Measurements from ENCODE around the gene DNAJC17. TPM values are rescaled to one million over a fixed set of nuclear protein-coding genes. Genes with fewer than 3 reads are reported as not detected.
A peak's percentile ranks its signal among the peaks of the same experiment; 100 is the strongest.

Gene DNAJC17
- total RNA-seq, 1 experiment from 2014 or later, result 53.3 TPM

GRCh38 chr15:40803688-40804087, 3.6 kb downstream of the DNAJC17 start:
- Histone ChIP-seq H3K27me3 (ENCODE audit: low read length) (no peaks in the 10 kb centered on the region), H3K9ac (ENCODE audit: low read length) (no peak overlapping the region), H2AFZ (ENCODE audit: low read length) (no peak overlapping the region), H3K4me3 (ENCODE audit: low read length) (no peak overlapping the region), H3K4me2 (ENCODE audit: low read length) (no peak overlapping the region), H3K4me1 (ENCODE audit: insufficient read depth, low read length) (peaks cover 13% of the 10 kb centered on the region), H3K27ac (ENCODE audit: low read length) (no peak overlapping the region), H3K79me2 (ENCODE audit: low read length) (peaks cover 45% of the 10 kb centered on the region), H3K36me3 (ENCODE audit: low read depth, low read length) (0 out of 2 replicates have a peak, but pooled peaks cover 3% of the 10 kb centered on the region), H3K9me2 (replicated peaks; ENCODE audit: low read length) (no peaks in the 10 kb centered on the region), H3F3A (ENCODE audit: low read length, unreplicated experiment) (no peaks in the 10 kb centered on the region), H3K9me3 (ENCODE audit: low read length) (no peaks in the 10 kb centered on the region), H4K20me1 (ENCODE audit: low read length) (no peaks in the 10 kb centered on the region)
- BruUV-seq (replicated peaks), result no TSS peak
- ChIA-PET CTCF (no interaction called here), POLR2A (ENCODE audit: unreplicated experiment) (no interaction called here)
- TF ChIP-seq EZH2phosphoT487 (IDR thresholded peaks at IDR 0.05; ENCODE audit: borderline replicate concordance, low read length), result no peak
- TF ChIP-seq EZH2 (IDR thresholded peaks at IDR 0.05; ENCODE audit: low read length, unreplicated experiment), result no peak
- TF ChIP-seq CTCF (conservative IDR thresholded peaks at IDR 0.05; ENCODE audit: low read depth, low read length), result peak; percentile 16; the same call in 1 of the 2 replicates
- DNase-seq, result no peak
- intact Hi-C loops (cut with micrococcal nuclease), result no loop called here
- ATAC-seq, result no peak

- no peaks in the 10 kb centered on the region for H3K27me3 ChIP-seq (ENCODE audit: low read length)
- no TSS peak for BruUV-seq (replicated peaks)
- no peak overlapping the region for H2AFZ ChIP-seq (ENCODE audit: low read length)
- POLR2A ChIA-PET (ENCODE audit: unreplicated experiment), result no interaction called here
- ATAC-seq (no peak), DNase-seq (no peak)
- CTCF ChIA-PET, result no interaction called here
- no peak overlapping the region for H3K9ac ChIP-seq (ENCODE audit: low read length)
- peaks cover 7% of the 10 kb centered on the region for H3K4me1 ChIP-seq (ENCODE audit: insufficient read depth, low read length)
- H3K4me2 ChIP-seq (ENCODE audit: low read length), result no peak overlapping the region
- no peaks in the 10 kb centered on the region for H3K9me2 ChIP-seq (replicated peaks; ENCODE audit: low read length)
- 0 out of 2 replicates have a peak, but pooled peaks cover 3% of the 10 kb centered on the region for H3K36me3 ChIP-seq (ENCODE audit: low read depth, low read length)
- no peaks in the 10 kb centered on the region for H3K9me3 ChIP-seq (ENCODE audit: low read length)
- H3K79me2 ChIP-seq (ENCODE audit: low read length), result peaks cover 42% of the 10 kb centered on the region
- TF ChIP-seq CTCF (conservative IDR thresholded peaks at IDR 0.05; ENCODE audit: low read depth, low read length) (no peak), EZH2 (IDR thresholded peaks at IDR 0.05; ENCODE audit: low read length, unreplicated experiment) (no peak)
- no peak overlapping the region for H3K4me3 ChIP-seq (ENCODE audit: low read length)
- H4K20me1 ChIP-seq (ENCODE audit: low read length), result no peaks in the 10 kb centered on the region
- no peaks in the 10 kb centered on the region for H3F3A ChIP-seq (ENCODE audit: low read length, unreplicated experiment)
- H3K27ac ChIP-seq (ENCODE audit: low read length), result no peak overlapping the region
- intact Hi-C loops (cut with micrococcal nuclease), result no loop called here
These were observed 4.2 kb downstream of the DNAJC17 start for GRCh38 chr15:40803076-40803475.

- ChIA-PET CTCF (no interaction called here), POLR2A (ENCODE audit: unreplicated experiment) (interaction anchor here (0.7 kb wide), 1 partner anchor 56 kb away, joined by 3 read pairs; no protein-coding TSS in a partner anchor)
- peak; percentile 29 for ATAC-seq
- no peaks in the 10 kb centered on the region for H3F3A ChIP-seq (ENCODE audit: low read length, unreplicated experiment)
- intact Hi-C loops (cut with micrococcal nuclease), result no loop called here
- H3K27ac ChIP-seq (ENCODE audit: low read length), result no peak overlapping the region
- no peak overlapping the region for H2AFZ ChIP-seq (ENCODE audit: low read length)
- H3K4me1 ChIP-seq (ENCODE audit: insufficient read depth, low read length), result no peaks in the 10 kb centered on the region; the same call in 1 of the 2 replicates
- H3K79me2 ChIP-seq (ENCODE audit: low read length), result peaks cover 39% of the 10 kb centered on the region
- H3K36me3 ChIP-seq (ENCODE audit: low read depth, low read length), result 0 out of 2 replicates have a peak, but pooled peaks cover 3% of the 10 kb centered on the region
- DNase-seq, result no peak
- no peaks in the 10 kb centered on the region for H3K27me3 ChIP-seq (ENCODE audit: low read length)
- no peaks in the 10 kb centered on the region for H3K9me2 ChIP-seq (replicated peaks; ENCODE audit: low read length)
- TF ChIP-seq CTCF (conservative IDR thresholded peaks at IDR 0.05; ENCODE audit: low read depth, low read length) (no peak), EZH2 (IDR thresholded peaks at IDR 0.05; ENCODE audit: low read length, unreplicated experiment) (no peak), EZH2phosphoT487 (IDR thresholded peaks at IDR 0.05; ENCODE audit: borderline replicate concordance, low read length) (no peak)
- H4K20me1 ChIP-seq (ENCODE audit: low read length), result no peaks in the 10 kb centered on the region
- H3K4me2 ChIP-seq (ENCODE audit: low read length), result no peak overlapping the region
- BruUV-seq (replicated peaks), result no TSS peak
- H3K4me3 ChIP-seq (ENCODE audit: low read length), result no peak overlapping the region
- no peaks in the 10 kb centered on the region for H3K9me3 ChIP-seq (ENCODE audit: low read length)
- no peak overlapping the region for H3K9ac ChIP-seq (ENCODE audit: low read length)
These were observed 7.8 kb downstream of the DNAJC17 start for GRCh38 chr15:40799523-40799922.

Data from PC-3 (cell line).